Neural crest cell (in vitro differentiated cells): ENCODE data around the gene CLEC16A. TPM values are rescaled to one million over a fixed set of nuclear protein-coding genes. Genes with fewer than 3 reads are reported as not detected.

Experiments
- DNase-seq: peaks from one replicate; pipeline ENCODE4 v3.0.0; 2021; ENCODE audit warnings: low read depth, mixed read lengths, low spot score
- H3K27ac Mint-ChIP-seq: one replicate; pipeline ENCODE4 v1.8.0; 2021; ENCODE audit warnings: mild to moderate bottlenecking, mixed read lengths; ENCODE audit not compliant: unreplicated experiment
- H3K27me3 Mint-ChIP-seq: 2 replicates; pipeline ENCODE4 v1.8.0; 2021; ENCODE audit warnings: low read depth, mild to moderate bottlenecking, mixed read lengths
- H3K36me3 Mint-ChIP-seq: 2 replicates; pipeline ENCODE4 v1.8.0; 2021; ENCODE audit warnings: low read depth, mild to moderate bottlenecking, mixed read lengths
- H3K4me1 Mint-ChIP-seq: 2 replicates; pipeline ENCODE4 v1.8.0; 2021; ENCODE audit warnings: mixed read lengths
- H3K4me3 Mint-ChIP-seq: one replicate; pipeline ENCODE4 v1.8.0; 2021; ENCODE audit warnings: mild to moderate bottlenecking, mixed read lengths
- H3K9me3 Mint-ChIP-seq: 2 replicates; pipeline ENCODE4 v1.8.0; 2021; ENCODE audit warnings: mixed read lengths
- CTCF ChIP-seq: fragments of 200-600 bp; sonication (generic); conservative IDR thresholded peaks from 2 replicates; pipeline ENCODE4 v1.5.0; 2021; ENCODE audit warnings: antibody characterized with exemption, mild to moderate bottlenecking
- total RNA-seq: library from RNA; stranded (reverse); gene quantifications from 2 replicates; pipeline ENCODE4 v1.2.1, GENCODE V29; 2021

CLEC16A gene
- total RNA-seq, 1 donor from 2014 or later: 21.3 TPM

- no peaks in the 10 kb centered on the region for H3K27me3 Mint-ChIP-seq
- no peak overlapping the region for H3K27ac Mint-ChIP-seq
- H3K4me3 Mint-ChIP-seq: no peak overlapping the region
- H3K36me3 Mint-ChIP-seq: no peaks in the 10 kb centered on the region
- H3K4me1 Mint-ChIP-seq: peaks cover 14% of the 10 kb centered on the region
- no peaks in the 10 kb centered on the region for H3K9me3 Mint-ChIP-seq
- DNase-seq: no peak
- no peak for TF ChIP-seq CTCF
These were observed 141.6 kb downstream of the CLEC16A start for GRCh38 chr16:11085916-11086315.

DNA sequence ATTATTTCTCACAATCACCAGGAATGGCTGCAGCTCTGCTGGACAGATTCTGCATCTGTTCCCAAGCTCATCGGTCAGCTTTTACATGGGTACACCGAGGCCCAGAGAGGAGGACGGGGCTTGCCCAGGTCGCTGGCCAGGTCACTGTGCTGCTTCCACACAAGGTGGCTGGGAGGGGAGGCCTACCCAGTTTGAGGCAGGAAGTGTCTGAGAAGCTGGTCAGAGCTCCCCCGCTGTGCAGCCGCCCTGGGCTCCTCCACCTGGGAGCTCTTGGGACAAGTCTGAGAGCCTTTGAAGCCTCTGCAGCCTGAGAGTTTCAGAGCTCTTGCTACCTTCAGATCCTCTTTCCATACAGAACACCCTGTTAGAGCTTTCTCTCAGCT, 143.3 kb downstream of the CLEC16A start:
- DNase-seq: no peak
- Mint-ChIP-seq H3K4me1 (peaks cover 10% of the 10 kb centered on the region), H3K27ac (no peak overlapping the region)

DNA sequence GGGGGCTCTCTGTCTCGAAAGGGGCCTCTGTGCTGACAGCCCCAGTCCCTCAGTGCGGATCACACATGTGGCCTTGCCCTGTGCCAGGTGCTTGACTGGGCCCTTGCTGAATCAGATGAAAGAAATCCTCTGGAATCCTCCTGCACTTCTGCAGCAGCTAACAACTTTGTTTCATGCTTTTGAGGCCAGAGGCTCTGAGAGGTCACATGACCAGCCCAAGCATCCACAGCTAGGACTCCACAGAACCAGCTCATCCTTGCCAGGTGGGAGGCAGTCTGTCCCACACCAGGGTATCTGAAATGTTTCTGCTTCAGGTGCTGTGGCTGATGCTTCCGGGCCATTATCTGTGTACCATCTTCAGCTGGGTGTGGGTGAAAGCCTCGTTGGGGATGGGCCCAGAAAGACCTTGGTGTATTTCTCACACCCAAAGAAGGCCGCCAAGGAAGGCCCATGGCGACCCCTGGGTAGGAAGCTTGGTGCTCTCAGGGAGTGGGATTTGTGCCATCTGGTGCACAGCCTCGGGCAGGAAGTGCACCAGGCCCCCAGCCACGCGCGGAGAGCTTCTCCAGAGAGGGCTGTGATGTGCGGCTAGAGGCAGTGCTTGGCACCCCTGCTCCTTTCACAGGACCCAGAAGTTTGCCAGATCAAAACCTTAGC, 143.8 kb downstream of the CLEC16A start:
- no peaks in the 10 kb centered on the region for H3K9me3 Mint-ChIP-seq
- no peak overlapping the region for H3K27ac Mint-ChIP-seq
- peaks cover 11% of the 10 kb centered on the region for H3K4me1 Mint-ChIP-seq
- no peaks in the 10 kb centered on the region for H3K27me3 Mint-ChIP-seq
- no peak for DNase-seq
- no peaks in the 10 kb centered on the region for H3K36me3 Mint-ChIP-seq
- TF ChIP-seq CTCF: no peak
- H3K4me3 Mint-ChIP-seq: no peak overlapping the region

More for the DNA sequence above, 143.3 kb downstream of the CLEC16A start:
- H3K27me3 Mint-ChIP-seq: no peaks in the 10 kb centered on the region
- no peak for TF ChIP-seq CTCF
- no peak overlapping the region for H3K4me3 Mint-ChIP-seq
- no peaks in the 10 kb centered on the region for H3K36me3 Mint-ChIP-seq
- H3K9me3 Mint-ChIP-seq: no peaks in the 10 kb centered on the region

DNA sequence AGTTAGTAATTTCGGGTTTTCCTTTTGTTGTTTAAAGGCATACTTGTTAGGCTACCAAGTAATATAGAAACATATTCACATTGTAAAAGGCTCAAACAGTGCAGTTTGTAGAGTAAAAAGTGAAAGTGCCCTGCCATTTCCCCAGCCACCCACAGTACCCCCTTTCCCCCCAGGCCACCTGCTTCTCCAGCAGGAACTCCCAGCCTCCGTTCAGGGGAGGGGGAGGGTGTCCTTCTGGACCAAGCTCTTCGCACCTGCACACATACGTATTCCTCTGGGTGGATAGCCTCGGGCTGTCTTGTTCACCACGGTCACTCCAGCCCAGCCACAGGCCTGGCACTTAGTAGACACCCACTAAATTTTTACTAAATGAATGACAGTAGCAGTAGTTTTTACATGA, 144.5 kb downstream of the CLEC16A start:
- H3K4me1 Mint-ChIP-seq: peaks cover 17% of the 10 kb centered on the region
- no peak for DNase-seq
- no peak overlapping the region for H3K4me3 Mint-ChIP-seq
- no peak for TF ChIP-seq CTCF
- no peaks in the 10 kb centered on the region for H3K36me3 Mint-ChIP-seq
- H3K27me3 Mint-ChIP-seq: no peaks in the 10 kb centered on the region
- peak overlapping the region; percentile 19 for H3K27ac Mint-ChIP-seq
- no peaks in the 10 kb centered on the region for H3K9me3 Mint-ChIP-seq

GRCh38 chr16:11089504-11090124, 145.2 kb downstream of the CLEC16A start:
- H3K9me3 Mint-ChIP-seq: no peaks in the 10 kb centered on the region
- no peak for DNase-seq
- no peaks in the 10 kb centered on the region for H3K36me3 Mint-ChIP-seq
- H3K27ac Mint-ChIP-seq: peak overlapping the region; percentile 69
- H3K4me1 Mint-ChIP-seq: peaks cover 17% of the 10 kb centered on the region
- H3K27me3 Mint-ChIP-seq: no peaks in the 10 kb centered on the region
- H3K4me3 Mint-ChIP-seq: no peak overlapping the region
- no peak for TF ChIP-seq CTCF
